ENCODE measurements around the gene RAD21L1.
A peak's percentile ranks its signal among the peaks of the same experiment; 100 is the strongest.

The RAD21L1 gene

GRCh38 chr20:1266167-1266973 lies 40.5 kb downstream of the RAD21L1 start, which contains the start of gene SNPH:
Gene SNPH, plus strand, starts transcription at chr20:1266294. Its CDS starts 29,946 bp downstream, at chr20:1296240.
- H3K36me3 Mint-ChIP-seq (ENCODE audit: low read depth): peaks cover 3% of the 10 kb centered on the region
- H3K4me3 Mint-ChIP-seq: peak within 1 kb of the TSS; percentile 85
- peak within 1 kb of the TSS; percentile 72 for H3K27ac Mint-ChIP-seq
- H3K9me3 Mint-ChIP-seq: peaks cover 11% of the 10 kb centered on the region
- peaks cover 4% of the 10 kb centered on the region for H3K27me3 Mint-ChIP-seq (ENCODE audit: low read depth)
- peaks cover 15% of the 10 kb centered on the region for H3K4me1 Mint-ChIP-seq (ENCODE audit: low read depth)

- Mint-ChIP-seq H3K27me3 (ENCODE audit: low read depth) (peaks cover 3% of the 10 kb centered on the region), H3K4me1 (ENCODE audit: low read depth) (peaks cover 15% of the 10 kb centered on the region), H3K27ac (no peak overlapping the region), H3K36me3 (ENCODE audit: low read depth) (peaks cover 3% of the 10 kb centered on the region), H3K4me3 (peak overlapping the region; percentile 79), H3K9me3 (peaks cover 10% of the 10 kb centered on the region)
Measured at GRCh38 chr20:1267161-1267560, 41.3 kb downstream of the RAD21L1 start.

GRCh38 chr20:1267809-1268374 lies 42.0 kb downstream of the RAD21L1 start:
- H3K27me3 Mint-ChIP-seq (ENCODE audit: low read depth): no peaks in the 10 kb centered on the region
- no peaks in the 10 kb centered on the region for H3K36me3 Mint-ChIP-seq (ENCODE audit: low read depth)
- peaks cover 5% of the 10 kb centered on the region for H3K9me3 Mint-ChIP-seq
- H3K4me1 Mint-ChIP-seq (ENCODE audit: low read depth): peaks cover 15% of the 10 kb centered on the region
- no peak overlapping the region for H3K27ac Mint-ChIP-seq
- peak overlapping the region; percentile 38 for H3K4me3 Mint-ChIP-seq

- H3K4me3 Mint-ChIP-seq: no peak overlapping the region
- H3K9me3 Mint-ChIP-seq: no peaks in the 10 kb centered on the region
- H3K4me1 Mint-ChIP-seq (ENCODE audit: low read depth): peaks cover 15% of the 10 kb centered on the region
- no peaks in the 10 kb centered on the region for H3K36me3 Mint-ChIP-seq (ENCODE audit: low read depth)
- H3K27me3 Mint-ChIP-seq (ENCODE audit: low read depth): no peaks in the 10 kb centered on the region
- no peak overlapping the region for H3K27ac Mint-ChIP-seq
Measured at GRCh38 chr20:1269235-1269634, 43.4 kb downstream of the RAD21L1 start.

- Mint-ChIP-seq H3K9me3 (no peaks in the 10 kb centered on the region), H3K4me3 (no peak overlapping the region), H3K4me1 (ENCODE audit: low read depth) (peaks cover 15% of the 10 kb centered on the region), H3K36me3 (ENCODE audit: low read depth) (no peaks in the 10 kb centered on the region), H3K27me3 (ENCODE audit: low read depth) (no peaks in the 10 kb centered on the region), H3K27ac (no peak overlapping the region)
Measured at GRCh38 chr20:1269850-1270249, 44.0 kb downstream of the RAD21L1 start.

GRCh38 chr20:1272368-1273100 lies 46.7 kb downstream of the RAD21L1 start:
- no peaks in the 10 kb centered on the region for H3K4me1 Mint-ChIP-seq (ENCODE audit: low read depth)
- no peak overlapping the region for H3K4me3 Mint-ChIP-seq
- H3K27ac Mint-ChIP-seq: no peak overlapping the region
- H3K9me3 Mint-ChIP-seq: no peaks in the 10 kb centered on the region
- H3K27me3 Mint-ChIP-seq (ENCODE audit: low read depth): no peaks in the 10 kb centered on the region
- no peaks in the 10 kb centered on the region for H3K36me3 Mint-ChIP-seq (ENCODE audit: low read depth)

- no peaks in the 10 kb centered on the region for H3K4me1 Mint-ChIP-seq (ENCODE audit: low read depth)
- no peak overlapping the region for H3K27ac Mint-ChIP-seq
- H3K9me3 Mint-ChIP-seq: no peaks in the 10 kb centered on the region
- H3K4me3 Mint-ChIP-seq: no peak overlapping the region
- H3K36me3 Mint-ChIP-seq (ENCODE audit: low read depth): no peaks in the 10 kb centered on the region
- H3K27me3 Mint-ChIP-seq (ENCODE audit: low read depth): no peaks in the 10 kb centered on the region
Measured at GRCh38 chr20:1273366-1273765, 47.5 kb downstream of the RAD21L1 start.

- Mint-ChIP-seq H3K27ac (no peak overlapping the region), H3K27me3 (ENCODE audit: low read depth) (no peaks in the 10 kb centered on the region), H3K9me3 (no peaks in the 10 kb centered on the region), H3K4me3 (no peak overlapping the region), H3K36me3 (ENCODE audit: low read depth) (no peaks in the 10 kb centered on the region), H3K4me1 (ENCODE audit: low read depth) (no peaks in the 10 kb centered on the region)
Measured at GRCh38 chr20:1274485-1275311, 48.9 kb downstream of the RAD21L1 start.

- no peak overlapping the region for H3K4me3 Mint-ChIP-seq
- no peaks in the 10 kb centered on the region for H3K27me3 Mint-ChIP-seq (ENCODE audit: low read depth)
- H3K9me3 Mint-ChIP-seq: no peaks in the 10 kb centered on the region
- H3K4me1 Mint-ChIP-seq (ENCODE audit: low read depth): no peaks in the 10 kb centered on the region
- H3K27ac Mint-ChIP-seq: no peak overlapping the region
- no peaks in the 10 kb centered on the region for H3K36me3 Mint-ChIP-seq (ENCODE audit: low read depth)
Measured at GRCh38 chr20:1275919-1276318, 50.1 kb downstream of the RAD21L1 start.

- Mint-ChIP-seq H3K4me1 (ENCODE audit: low read depth) (peaks cover under 1% of the 10 kb centered on the region), H3K9me3 (no peaks in the 10 kb centered on the region), H3K4me3 (no peak overlapping the region)
Measured at GRCh38 chr20:1277529-1278322, 51.9 kb downstream of the RAD21L1 start.

GRCh38 chr20:1278993-1279392 lies 53.1 kb downstream of the RAD21L1 start:
- H3K4me1 Mint-ChIP-seq (ENCODE audit: low read depth): peaks cover 1% of the 10 kb centered on the region
- peaks cover 2% of the 10 kb centered on the region for H3K36me3 Mint-ChIP-seq (ENCODE audit: low read depth)
- H3K4me3 Mint-ChIP-seq: no peak overlapping the region
- no peaks in the 10 kb centered on the region for H3K27me3 Mint-ChIP-seq (ENCODE audit: low read depth)
- H3K27ac Mint-ChIP-seq: no peak overlapping the region
- no peaks in the 10 kb centered on the region for H3K9me3 Mint-ChIP-seq

More at GRCh38 chr20:1277529-1278322, 51.9 kb downstream of the RAD21L1 start:
- H3K27ac Mint-ChIP-seq: no peak overlapping the region
- H3K27me3 Mint-ChIP-seq (ENCODE audit: low read depth): no peaks in the 10 kb centered on the region
- no peaks in the 10 kb centered on the region for H3K36me3 Mint-ChIP-seq (ENCODE audit: low read depth)

- no peak overlapping the region for H3K4me3 Mint-ChIP-seq
- H3K36me3 Mint-ChIP-seq (ENCODE audit: low read depth): peaks cover 5% of the 10 kb centered on the region
- no peak overlapping the region for H3K27ac Mint-ChIP-seq
- peaks cover 4% of the 10 kb centered on the region for H3K4me1 Mint-ChIP-seq (ENCODE audit: low read depth)
- H3K27me3 Mint-ChIP-seq (ENCODE audit: low read depth): no peaks in the 10 kb centered on the region
- H3K9me3 Mint-ChIP-seq: no peaks in the 10 kb centered on the region
Measured at GRCh38 chr20:1280195-1281102, 54.6 kb downstream of the RAD21L1 start.
